ENCODE results near the gene DOCK4.

The DOCK4 gene

GRCh38 chr7:111730476-111731300 lies 475.5 kb downstream of the DOCK4 start:
- Histone ChIP-seq H3K27ac (ENCODE audit: low read depth, low read length) (no peak overlapping the region), H3K9me3 (ENCODE audit: control insufficient read depth, insufficient read depth, low read length) (no peaks in the 10 kb centered on the region), H3K9ac (ENCODE audit: low read depth, low read length) (no peak overlapping the region), H3K27me3 (ENCODE audit: control insufficient read depth, insufficient read depth, low read length) (no peaks in the 10 kb centered on the region), H3K4me1 (ENCODE audit: control insufficient read depth, insufficient read depth, low read length) (no peaks in the 10 kb centered on the region), H3K4me3 (ENCODE audit: low read depth, low read length) (no peak overlapping the region), H3K36me3 (ENCODE audit: control insufficient read depth, insufficient read depth, low read length) (peaks cover 2% of the 10 kb centered on the region; the same call in 1 of the 2 replicates)

- Histone ChIP-seq H3K36me3 (ENCODE audit: control insufficient read depth, insufficient read depth, low read length) (peaks cover 2% of the 10 kb centered on the region; the same call in 1 of the 2 replicates), H3K4me3 (ENCODE audit: low read depth, low read length) (no peak overlapping the region), H3K27ac (ENCODE audit: low read depth, low read length) (no peak overlapping the region)
Measured at GRCh38 chr7:111730057-111730456, 476.1 kb downstream of the DOCK4 start.

DNA sequence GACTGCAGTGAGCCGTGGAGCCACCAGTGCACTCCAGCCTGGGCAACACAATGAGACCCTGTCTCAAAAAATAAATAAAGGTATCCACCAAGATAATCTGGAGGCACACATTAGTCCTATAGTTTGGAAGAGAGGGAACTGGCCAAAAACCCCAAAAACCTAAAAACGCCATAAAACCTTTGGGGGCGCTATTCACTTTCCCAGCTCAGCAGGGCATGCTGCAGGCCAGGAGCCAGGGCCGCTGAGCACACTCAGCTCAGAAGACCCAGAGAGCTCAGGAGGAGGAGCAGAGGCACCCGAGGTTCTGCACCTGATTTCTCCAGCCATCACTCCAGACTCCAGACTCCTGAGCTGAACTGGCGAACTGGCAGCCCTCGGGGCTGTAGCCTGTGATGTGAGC lies 476.7 kb downstream of the DOCK4 start:
- no peaks in the 10 kb centered on the region for H3K9me3 ChIP-seq (ENCODE audit: control insufficient read depth, insufficient read depth, low read length)
- no peak overlapping the region for H3K4me3 ChIP-seq (ENCODE audit: low read depth, low read length)
- no peak overlapping the region for H3K27ac ChIP-seq (ENCODE audit: low read depth, low read length)
- H3K27me3 ChIP-seq (ENCODE audit: control insufficient read depth, insufficient read depth, low read length) = no peaks in the 10 kb centered on the region
- peaks cover 2% of the 10 kb centered on the region; the same call in 1 of the 2 replicates for H3K36me3 ChIP-seq (ENCODE audit: control insufficient read depth, insufficient read depth, low read length)
- H3K9ac ChIP-seq (ENCODE audit: low read depth, low read length) = no peak overlapping the region
- H3K4me1 ChIP-seq (ENCODE audit: control insufficient read depth, insufficient read depth, low read length) = no peaks in the 10 kb centered on the region

More at GRCh38 chr7:111730057-111730456, 476.1 kb downstream of the DOCK4 start:
- H3K27me3 ChIP-seq (ENCODE audit: control insufficient read depth, insufficient read depth, low read length) = no peaks in the 10 kb centered on the region
- no peaks in the 10 kb centered on the region for H3K4me1 ChIP-seq (ENCODE audit: control insufficient read depth, insufficient read depth, low read length)
- no peaks in the 10 kb centered on the region for H3K9me3 ChIP-seq (ENCODE audit: control insufficient read depth, insufficient read depth, low read length)
- no peak overlapping the region for H3K9ac ChIP-seq (ENCODE audit: low read depth, low read length)

GRCh38 chr7:111728635-111728995 lies 477.6 kb downstream of the DOCK4 start:
- no peaks in the 10 kb centered on the region for H3K27me3 ChIP-seq (ENCODE audit: control insufficient read depth, insufficient read depth, low read length)
- no peaks in the 10 kb centered on the region for H3K4me1 ChIP-seq (ENCODE audit: control insufficient read depth, insufficient read depth, low read length)
- H3K9ac ChIP-seq (ENCODE audit: low read depth, low read length) = no peak overlapping the region
- H3K4me3 ChIP-seq (ENCODE audit: low read depth, low read length) = no peak overlapping the region
- H3K27ac ChIP-seq (ENCODE audit: low read depth, low read length) = no peak overlapping the region
- no peaks in the 10 kb centered on the region for H3K9me3 ChIP-seq (ENCODE audit: control insufficient read depth, insufficient read depth, low read length)
- H3K36me3 ChIP-seq (ENCODE audit: control insufficient read depth, insufficient read depth, low read length) = peaks cover 2% of the 10 kb centered on the region; the same call in 1 of the 2 replicates

- Histone ChIP-seq H3K4me3 (ENCODE audit: low read depth, low read length) (no peak overlapping the region), H3K36me3 (ENCODE audit: control insufficient read depth, insufficient read depth, low read length) (peaks cover 2% of the 10 kb centered on the region; the same call in 1 of the 2 replicates), H3K4me1 (ENCODE audit: control insufficient read depth, insufficient read depth, low read length) (no peaks in the 10 kb centered on the region), H3K27ac (ENCODE audit: low read depth, low read length) (no peak overlapping the region), H3K27me3 (ENCODE audit: control insufficient read depth, insufficient read depth, low read length) (no peaks in the 10 kb centered on the region), H3K9ac (ENCODE audit: low read depth, low read length) (no peak overlapping the region), H3K9me3 (ENCODE audit: control insufficient read depth, insufficient read depth, low read length) (no peaks in the 10 kb centered on the region)
Measured at GRCh38 chr7:111727905-111728634, 478.1 kb downstream of the DOCK4 start.

DNA sequence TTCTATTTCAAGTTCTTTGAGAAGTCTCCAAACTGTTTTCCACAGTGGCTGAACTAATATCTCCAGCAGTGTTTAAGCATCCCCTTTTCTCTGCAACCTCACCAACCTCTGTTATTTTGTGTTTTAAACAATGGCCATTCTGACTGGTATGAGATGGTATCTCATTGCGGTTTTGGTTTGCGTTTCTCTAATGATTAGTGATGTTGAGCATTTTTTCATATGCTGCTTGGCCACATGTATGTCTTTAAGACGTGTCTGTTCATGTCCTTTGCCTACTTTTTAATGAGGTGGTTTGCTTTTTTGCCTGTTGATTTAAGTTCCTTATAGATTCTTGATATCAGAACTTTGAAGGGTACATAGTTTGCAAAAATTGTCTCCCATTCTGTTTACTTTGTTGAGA lies 487.3 kb downstream of the DOCK4 start:
- Histone ChIP-seq H3K4me1 (ENCODE audit: control insufficient read depth, insufficient read depth, low read length) (no peaks in the 10 kb centered on the region), H3K9me3 (ENCODE audit: control insufficient read depth, insufficient read depth, low read length) (peaks cover 7% of the 10 kb centered on the region), H3K27me3 (ENCODE audit: control insufficient read depth, insufficient read depth, low read length) (no peaks in the 10 kb centered on the region), H3K36me3 (ENCODE audit: control insufficient read depth, insufficient read depth, low read length) (no peaks in the 10 kb centered on the region), H3K9ac (ENCODE audit: low read depth, low read length) (no peak overlapping the region), H3K27ac (ENCODE audit: low read depth, low read length) (no peak overlapping the region), H3K4me3 (ENCODE audit: low read depth, low read length) (no peak overlapping the region)

GRCh38 chr7:111711426-111712065 lies 494.7 kb downstream of the DOCK4 start:
- H3K4me3 ChIP-seq (ENCODE audit: low read depth, low read length) = no peak overlapping the region
- no peaks in the 10 kb centered on the region for H3K36me3 ChIP-seq (ENCODE audit: control insufficient read depth, insufficient read depth, low read length)
- 0 out of 2 replicates have a peak, but pooled peaks cover 3% of the 10 kb centered on the region for H3K4me1 ChIP-seq (ENCODE audit: control insufficient read depth, insufficient read depth, low read length)
- H3K9ac ChIP-seq (ENCODE audit: low read depth, low read length) = no peak overlapping the region
- no peaks in the 10 kb centered on the region for H3K9me3 ChIP-seq (ENCODE audit: control insufficient read depth, insufficient read depth, low read length)
- no peaks in the 10 kb centered on the region for H3K27me3 ChIP-seq (ENCODE audit: control insufficient read depth, insufficient read depth, low read length)
- no peak overlapping the region for H3K27ac ChIP-seq (ENCODE audit: low read depth, low read length)

DNA sequence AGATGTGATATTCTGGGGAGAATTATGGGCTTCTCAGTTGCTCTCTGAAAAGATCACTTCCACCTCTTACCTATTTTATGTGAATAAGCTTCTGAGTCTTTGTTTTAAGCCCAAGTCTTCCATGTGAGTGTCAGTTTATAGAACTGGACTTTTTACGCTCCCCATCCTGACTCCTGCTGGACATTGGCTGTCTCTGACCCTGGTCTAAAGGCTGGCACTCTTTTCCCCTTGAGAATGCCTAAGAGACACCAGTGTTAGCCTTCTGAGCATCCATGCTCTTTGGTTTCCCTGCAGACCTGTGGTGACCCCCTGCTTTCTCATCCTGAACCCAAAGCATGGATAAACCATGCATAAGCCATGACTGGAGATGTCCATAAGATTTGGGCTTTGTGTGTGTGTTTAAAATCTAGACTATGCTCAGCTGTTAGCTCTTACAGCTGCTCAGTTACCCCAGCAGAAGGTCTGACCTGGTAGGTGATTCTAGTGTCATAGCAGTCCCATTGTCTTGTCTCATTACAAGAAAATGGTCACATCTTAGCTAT lies 495.3 kb downstream of the DOCK4 start:
- Histone ChIP-seq H3K27ac (ENCODE audit: low read depth, low read length) (no peak overlapping the region), H3K27me3 (ENCODE audit: control insufficient read depth, insufficient read depth, low read length) (no peaks in the 10 kb centered on the region), H3K4me3 (ENCODE audit: low read depth, low read length) (no peak overlapping the region), H3K36me3 (ENCODE audit: control insufficient read depth, insufficient read depth, low read length) (no peaks in the 10 kb centered on the region), H3K9me3 (ENCODE audit: control insufficient read depth, insufficient read depth, low read length) (no peaks in the 10 kb centered on the region), H3K4me1 (ENCODE audit: control insufficient read depth, insufficient read depth, low read length) (0 out of 2 replicates have a peak, but pooled peaks cover 3% of the 10 kb centered on the region), H3K9ac (ENCODE audit: low read depth, low read length) (no peak overlapping the region)

- Histone ChIP-seq H3K27me3 (ENCODE audit: control insufficient read depth, insufficient read depth, low read length) (no peaks in the 10 kb centered on the region), H3K4me1 (ENCODE audit: control insufficient read depth, insufficient read depth, low read length) (0 out of 2 replicates have a peak, but pooled peaks cover 3% of the 10 kb centered on the region), H3K9me3 (ENCODE audit: control insufficient read depth, insufficient read depth, low read length) (no peaks in the 10 kb centered on the region), H3K4me3 (ENCODE audit: low read depth, low read length) (no peak overlapping the region), H3K27ac (ENCODE audit: low read depth, low read length) (no peak overlapping the region), H3K9ac (ENCODE audit: low read depth, low read length) (no peak overlapping the region), H3K36me3 (ENCODE audit: control insufficient read depth, insufficient read depth, low read length) (no peaks in the 10 kb centered on the region)
Measured at GRCh38 chr7:111708072-111708471, 498.1 kb downstream of the DOCK4 start.

DNA sequence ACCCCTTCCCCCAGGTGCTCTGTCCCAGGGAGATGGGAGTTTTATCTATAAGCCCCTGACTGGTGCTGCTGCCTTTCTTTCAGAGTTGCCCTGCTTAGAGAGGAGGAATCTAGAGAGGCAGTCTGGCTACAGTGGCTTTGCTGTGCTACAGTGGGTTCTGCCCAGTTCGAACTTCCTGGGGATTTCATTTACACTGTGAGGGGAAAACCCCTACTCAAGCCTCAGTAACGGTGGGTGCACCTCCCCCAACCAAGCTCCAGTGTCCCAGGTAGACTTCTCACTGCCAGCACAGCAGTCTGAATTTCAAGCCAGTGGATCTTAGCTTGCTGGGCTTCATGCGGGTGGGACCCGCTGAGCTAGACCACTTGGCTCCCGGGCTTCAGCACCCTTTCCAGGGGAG lies 500.4 kb downstream of the DOCK4 start:
- H3K27me3 ChIP-seq (ENCODE audit: control insufficient read depth, insufficient read depth, low read length) = no peaks in the 10 kb centered on the region
- 0 out of 2 replicates have a peak, but pooled peaks cover 3% of the 10 kb centered on the region for H3K4me1 ChIP-seq (ENCODE audit: control insufficient read depth, insufficient read depth, low read length)
- H3K9me3 ChIP-seq (ENCODE audit: control insufficient read depth, insufficient read depth, low read length) = no peaks in the 10 kb centered on the region
- H3K27ac ChIP-seq (ENCODE audit: low read depth, low read length) = no peak overlapping the region
- no peak overlapping the region for H3K9ac ChIP-seq (ENCODE audit: low read depth, low read length)
- no peaks in the 10 kb centered on the region for H3K36me3 ChIP-seq (ENCODE audit: control insufficient read depth, insufficient read depth, low read length)
- no peak overlapping the region for H3K4me3 ChIP-seq (ENCODE audit: low read depth, low read length)
